GM21825 (cell line): Measurements from ENCODE around the gene PCDHGA5.
"Not testable (repeated sequence)": the region's sequence is repeated elsewhere in the genome, so short reads cannot be mapped to it uniquely, and the experiment has no call there.

ENCODE experiments used
- ATAC-seq: cut with Tn5 transposase; IDR thresholded peaks from one replicate; pipeline ENCODE4 v1.9.1; 2021; ENCODE audit warnings: mild to moderate bottlenecking, moderate library complexity; ENCODE audit not compliant: unreplicated experiment

Gene PCDHGA5

DNA sequence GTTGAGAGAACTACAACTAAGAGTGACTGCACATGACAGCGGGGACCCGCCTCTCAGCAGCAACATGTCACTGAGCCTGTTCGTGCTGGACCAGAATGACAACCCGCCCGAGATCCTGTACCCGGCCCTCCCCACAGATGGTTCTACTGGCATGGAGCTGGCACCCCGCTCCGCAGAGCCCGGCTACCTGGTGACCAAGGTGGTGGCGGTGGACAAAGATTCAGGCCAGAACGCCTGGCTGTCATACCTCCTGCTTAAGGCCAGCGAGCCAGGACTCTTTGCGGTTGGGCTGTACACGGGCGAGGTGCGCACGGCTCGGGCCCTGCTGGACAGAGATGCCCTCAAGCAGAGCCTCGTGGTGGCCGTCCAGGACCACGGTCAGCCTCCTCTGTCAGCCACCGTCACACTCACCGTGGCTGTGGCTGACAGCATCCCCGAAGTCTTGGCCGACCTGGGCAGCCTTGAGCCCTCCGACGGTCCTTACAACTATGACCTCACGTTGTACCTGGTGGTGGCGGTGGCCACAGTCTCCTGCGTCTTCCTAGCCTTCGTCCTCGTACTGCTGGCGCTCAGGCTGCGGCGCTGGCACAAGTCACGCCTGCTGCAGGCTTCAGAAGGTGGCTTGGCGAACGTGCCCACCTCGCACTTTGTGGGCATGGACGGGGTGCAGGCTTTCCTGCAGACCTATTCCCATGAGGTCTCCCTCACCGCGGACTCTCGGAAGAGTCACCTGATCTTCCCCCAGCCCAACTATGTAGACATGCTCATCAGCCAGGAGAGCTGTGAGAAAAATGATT is 20.7 kb downstream of the PCDHGA5 start:
- no peak for ATAC-seq

GRCh38 chr5:141387557-141388311 is 23.8 kb downstream of the PCDHGA5 start, which contains the start of gene PCDHGB4:
Gene PCDHGB4 (plus strand): TSS chr5:141387698. CDS start chr5:141387885, 187 bp downstream.
- peak; percentile 60 for ATAC-seq

GRCh38 chr5:141388661-141389060 is 24.7 kb downstream of the PCDHGA5 start:
- ATAC-seq, result no peak

DNA sequence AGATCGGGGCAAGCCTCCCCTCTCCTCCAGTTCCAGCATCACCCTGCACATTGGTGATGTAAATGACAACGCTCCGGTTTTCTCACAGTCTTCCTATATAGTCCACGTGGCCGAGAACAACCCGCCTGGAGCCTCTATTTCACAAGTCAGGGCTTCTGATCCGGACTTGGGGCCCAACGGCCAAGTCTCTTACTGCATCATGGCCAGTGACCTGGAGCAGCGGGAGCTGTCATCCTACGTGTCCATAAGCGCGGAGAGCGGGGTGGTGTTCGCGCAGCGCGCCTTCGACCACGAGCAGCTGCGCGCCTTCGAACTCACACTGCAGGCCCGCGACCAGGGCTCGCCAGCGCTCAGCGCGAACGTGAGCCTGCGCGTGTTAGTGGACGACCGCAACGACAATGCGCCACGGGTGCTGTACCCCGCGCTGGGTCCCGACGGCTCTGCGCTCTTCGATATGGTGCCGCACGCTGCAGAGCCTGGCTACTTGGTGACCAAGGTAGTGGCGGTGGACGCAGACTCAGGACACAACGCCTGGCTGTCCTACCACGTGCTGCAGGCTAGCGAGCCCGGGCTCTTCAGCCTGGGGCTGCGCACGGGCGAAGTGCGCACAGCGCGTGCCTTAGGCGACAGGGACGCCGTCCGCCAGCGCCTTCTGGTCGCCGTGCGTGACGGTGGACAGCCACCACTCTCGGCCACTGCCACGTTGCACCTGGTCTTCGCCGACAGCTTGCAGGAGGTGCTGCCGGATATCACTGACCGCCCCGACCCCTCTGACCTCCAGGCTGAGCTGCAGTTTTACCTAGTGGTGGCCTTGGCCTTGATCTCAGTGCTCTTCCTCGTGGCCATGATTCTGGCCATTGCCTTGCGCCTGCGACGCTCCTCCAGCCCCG is 25.4 kb downstream of the PCDHGA5 start:
- no peak for ATAC-seq

- no peak for ATAC-seq
Observed at GRCh38 chr5:141392429-141393198, 28.7 kb downstream of the PCDHGA5 start, which contains the start of gene PCDHGA8. Gene PCDHGA8 (plus strand): TSS chr5:141392633. CDS start chr5:141392814, 181 bp downstream.

DNA sequence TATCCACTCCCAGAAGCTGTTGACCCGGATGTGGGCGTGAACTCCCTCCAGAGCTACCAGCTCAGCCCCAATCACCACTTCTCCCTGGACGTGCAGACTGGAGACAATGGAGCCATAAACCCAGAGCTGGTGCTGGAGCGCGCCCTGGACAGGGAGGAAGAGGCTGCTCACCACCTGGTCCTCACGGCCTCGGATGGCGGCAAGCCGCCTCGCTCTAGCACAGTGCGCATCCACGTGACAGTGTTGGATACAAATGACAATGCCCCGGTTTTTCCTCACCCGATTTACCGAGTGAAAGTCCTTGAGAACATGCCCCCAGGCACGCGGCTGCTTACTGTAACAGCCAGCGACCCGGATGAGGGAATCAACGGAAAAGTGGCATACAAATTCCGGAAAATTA is 29.3 kb downstream of the PCDHGA5 start:
- no peak for ATAC-seq

DNA sequence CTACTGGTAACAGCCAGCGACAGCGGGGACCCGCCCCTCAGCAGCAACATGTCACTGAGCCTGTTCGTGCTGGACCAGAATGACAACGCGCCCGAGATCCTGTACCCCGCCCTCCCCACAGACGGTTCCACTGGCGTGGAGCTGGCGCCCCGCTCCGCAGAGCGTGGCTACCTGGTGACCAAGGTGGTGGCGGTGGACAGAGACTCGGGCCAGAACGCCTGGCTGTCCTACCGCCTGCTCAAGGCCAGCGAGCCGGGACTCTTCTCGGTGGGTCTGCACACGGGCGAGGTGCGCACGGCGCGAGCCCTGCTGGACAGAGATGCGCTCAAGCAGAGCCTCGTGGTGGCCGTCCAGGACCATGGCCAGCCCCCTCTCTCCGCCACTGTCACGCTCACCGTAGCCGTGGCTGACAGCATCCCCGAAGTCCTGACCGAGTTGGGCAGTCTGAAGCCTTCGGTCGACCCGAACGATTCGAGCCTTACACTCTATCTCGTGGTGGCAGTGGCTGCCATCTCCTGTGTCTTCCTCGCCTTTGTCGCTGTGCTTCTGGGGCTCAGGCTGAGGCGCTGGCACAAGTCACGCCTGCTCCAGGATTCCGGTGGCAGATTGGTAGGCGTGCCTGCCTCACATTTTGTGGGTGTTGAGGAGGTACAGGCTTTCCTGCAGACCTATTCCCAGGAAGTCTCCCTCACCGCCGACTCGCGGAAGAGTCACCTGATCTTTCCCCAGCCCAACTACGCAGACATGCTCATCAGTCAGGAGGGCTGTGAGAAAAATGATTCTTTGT is 30.6 kb downstream of the PCDHGA5 start:
- not testable (repeated sequence) for ATAC-seq

GRCh38 chr5:141397756-141398551 is 34.0 kb downstream of the PCDHGA5 start, which contains the start of gene PCDHGB5:
Gene PCDHGB5 (plus strand): TSS chr5:141397947. CDS start chr5:141398128, 181 bp downstream.
- peak; percentile 74 for ATAC-seq

- ATAC-seq, result no peak
Observed at GRCh38 chr5:141398608-141399007, 34.6 kb downstream of the PCDHGA5 start.

DNA sequence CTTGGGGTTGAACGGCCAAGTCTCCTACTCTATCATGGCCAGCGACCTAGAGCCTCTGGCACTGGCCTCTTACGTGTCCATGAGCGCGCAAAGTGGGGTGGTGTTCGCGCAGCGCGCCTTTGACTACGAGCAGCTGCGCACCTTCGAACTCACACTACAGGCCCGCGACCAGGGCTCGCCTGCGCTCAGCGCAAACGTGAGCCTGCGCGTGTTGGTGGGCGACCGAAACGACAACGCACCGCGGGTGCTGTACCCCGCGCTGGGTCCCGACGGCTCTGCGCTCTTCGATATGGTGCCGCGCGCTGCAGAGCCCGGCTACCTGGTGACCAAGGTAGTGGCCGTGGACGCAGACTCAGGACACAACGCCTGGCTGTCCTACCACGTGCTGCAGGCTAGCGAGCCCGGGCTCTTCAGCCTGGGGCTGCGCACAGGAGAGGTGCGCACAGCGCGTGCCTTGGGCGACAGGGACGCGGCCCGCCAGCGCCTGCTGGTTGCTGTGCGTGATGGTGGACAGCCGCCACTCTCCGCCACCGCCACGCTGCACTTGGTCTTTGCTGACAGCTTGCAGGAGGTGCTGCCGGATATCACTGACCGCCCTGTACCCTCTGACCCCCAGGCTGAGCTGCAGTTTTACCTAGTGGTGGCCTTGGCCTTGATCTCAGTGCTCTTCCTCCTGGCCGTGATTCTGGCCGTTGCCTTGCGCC is 35.7 kb downstream of the PCDHGA5 start:
- ATAC-seq, result no peak

- no peak for ATAC-seq
Observed at GRCh38 chr5:141402553-141403243, 38.7 kb downstream of the PCDHGA5 start, which contains the start of gene PCDHGA9. Gene PCDHGA9 (plus strand): TSS chr5:141402778. CDS start chr5:141402953, 175 bp downstream.

DNA sequence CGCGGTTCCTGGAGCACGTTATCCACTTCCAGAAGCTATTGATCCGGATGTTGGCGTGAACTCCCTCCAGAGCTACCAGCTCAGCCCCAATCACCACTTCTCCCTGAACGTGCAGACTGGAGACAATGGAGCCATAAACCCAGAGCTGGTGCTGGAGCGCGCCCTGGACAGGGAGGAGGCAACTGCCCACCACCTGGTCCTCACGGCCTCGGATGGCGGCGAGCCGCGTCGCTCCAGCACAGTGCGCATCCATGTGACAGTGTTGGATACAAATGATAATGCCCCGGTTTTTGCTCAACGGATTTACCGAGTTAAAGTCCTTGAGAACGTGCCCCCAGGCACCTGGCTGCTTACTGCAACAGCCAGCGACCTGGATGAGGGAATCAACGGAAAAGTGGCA is 39.4 kb downstream of the PCDHGA5 start:
- no peak for ATAC-seq

GRCh38 chr5:141407790-141408505 is 44.0 kb downstream of the PCDHGA5 start, which contains the start of gene PCDHGB6:
Gene PCDHGB6 (plus strand): TSS chr5:141408021. CDS start chr5:141408203, 182 bp downstream.
- ATAC-seq, result peak; percentile 63

- no peak for ATAC-seq
Observed at GRCh38 chr5:141409598-141410306, 45.8 kb downstream of the PCDHGA5 start.

- ATAC-seq, result no peak
Observed at GRCh38 chr5:141411575-141411974, 47.6 kb downstream of the PCDHGA5 start.
